GM23338 (cell line): ENCODE results near the gene SURF1. TPM values are rescaled to one million over a fixed set of nuclear protein-coding genes. Genes with fewer than 3 reads are reported as not detected.

Source experiments
- ATAC-seq: fragments of 200-7000 bp; cut with Tn5 transposase; 3 replicates; pipeline ENCODE4 v1.9.1; 2020
- DNase-seq: peaks from one replicate; pipeline ENCODE4 v3.0.0-alpha.2; 2015; ENCODE audit warnings: low spot score
- H2AFZ ChIP-seq: fragments of 200-600 bp; sonication (generic); 2 replicates; pipeline ENCODE4 v1.8.0; 2016; ENCODE audit warnings: antibody characterized with exemption, mild to moderate bottlenecking, moderate library complexity
- H3F3A ChIP-seq: fragments of 200-600 bp; sonication (generic); replicated peaks from 2 replicates; pipeline ENCODE4 v1.8.0; 2017; ENCODE audit warnings: antibody characterized with exemption, mixed run types, low read depth
- H3K27ac ChIP-seq: fragments of 200-600 bp; sonication (generic); 2 replicates; pipeline ENCODE4 v1.6.1; 2016; ENCODE audit warnings: low read depth
- H3K27me3 ChIP-seq: fragments of 200-600 bp; sonication (generic); 2 replicates; pipeline ENCODE4 v1.8.0; 2016; ENCODE audit warnings: mild to moderate bottlenecking, mixed run types, moderate library complexity; ENCODE audit not compliant: insufficient read depth
- H3K36me3 ChIP-seq: fragments of 200-600 bp; sonication (generic); 2 replicates; pipeline ENCODE4 v1.8.0; 2016; ENCODE audit warnings: mild to moderate bottlenecking; ENCODE audit not compliant: insufficient read depth
- H3K4me1 ChIP-seq: fragments of 200-600 bp; sonication (generic); 2 replicates; pipeline ENCODE4 v1.8.0; 2016; ENCODE audit warnings: mild to moderate bottlenecking, moderate library complexity; ENCODE audit not compliant: insufficient read depth
- H3K4me2 ChIP-seq: fragments of 200-600 bp; sonication (generic); 2 replicates; pipeline ENCODE4 v1.7.1; 2017; ENCODE audit warnings: mixed run types
- H3K4me3 ChIP-seq: fragments of 200-600 bp; sonication (generic); 2 replicates; pipeline ENCODE4 v1.6.1; 2016; ENCODE audit warnings: mixed run types
- H3K79me2 ChIP-seq: fragments of 200-600 bp; sonication (generic); replicated peaks from 2 replicates; pipeline ENCODE4 v1.8.0; 2017; ENCODE audit warnings: mild to moderate bottlenecking; ENCODE audit not compliant: insufficient read depth
- H3K9me2 ChIP-seq: fragments of 200-600 bp; sonication (generic); 2 replicates; pipeline ENCODE4 v1.8.0; 2017; ENCODE audit not compliant: insufficient read depth
- H4K20me1 ChIP-seq: fragments of 200-600 bp; sonication (generic); replicated peaks from 2 replicates; pipeline ENCODE4 v1.8.0; 2017; ENCODE audit warnings: mild to moderate bottlenecking; ENCODE audit not compliant: insufficient read depth
- H3K27ac Mint-ChIP-seq: 2 replicates; pipeline ENCODE4 v1.8.0; 2020; ENCODE audit warnings: inconsistent platforms, mild to moderate bottlenecking, moderate library complexity, mixed read lengths
- H3K27me3 Mint-ChIP-seq: 3 replicates; pipeline ENCODE4 v1.8.0; 2022; ENCODE audit warnings: low read depth, mild to moderate bottlenecking, moderate library complexity, mixed read lengths, inconsistent platforms; ENCODE audit not compliant: insufficient read depth, poor library complexity
- H3K36me3 Mint-ChIP-seq: 3 replicates; pipeline ENCODE4 v1.8.0; 2021; ENCODE audit warnings: low read depth, mild to moderate bottlenecking, inconsistent platforms, moderate library complexity, mixed read lengths
- H3K4me1 Mint-ChIP-seq: 3 replicates; pipeline ENCODE4 v1.8.0; 2020; ENCODE audit warnings: mild to moderate bottlenecking, inconsistent platforms, mixed read lengths
- H3K4me3 Mint-ChIP-seq: 3 replicates; pipeline ENCODE4 v1.8.0; 2021; ENCODE audit warnings: moderate library complexity, mild to moderate bottlenecking, inconsistent platforms, mixed read lengths
- H3K9me3 Mint-ChIP-seq: 3 replicates; pipeline ENCODE4 v1.8.0; 2020; ENCODE audit warnings: moderate library complexity, mild to moderate bottlenecking, inconsistent platforms, mixed read lengths
- CREB1 ChIP-seq: fragments of 250-450 bp; sonication (Bioruptor Pico); IDR thresholded peaks from 2 replicates; pipeline ENCODE4 v1.5.0; 2020; ENCODE audit warnings: low read depth, mild to moderate bottlenecking, moderate library complexity
- EZH2 ChIP-seq: fragments of 200-600 bp; sonication (generic); IDR thresholded peaks from one replicate; pipeline ENCODE4 v1.8.0; 2017; ENCODE audit warnings: antibody characterized with exemption, mild to moderate bottlenecking, low read depth; ENCODE audit not compliant: unreplicated experiment
- JUNB ChIP-seq: IDR thresholded peaks from one replicate; pipeline ENCODE4 v1.6.1; 2016; ENCODE audit warnings: antibody characterized with exemption; ENCODE audit not compliant: unreplicated experiment
- POLR2AphosphoS5 ChIP-seq: IDR thresholded peaks from 2 replicates; pipeline ENCODE4 v1.6.1; 2016; ENCODE audit warnings: antibody characterized with exemption, low read depth
- STAT1 ChIP-seq: IDR thresholded peaks from one replicate; pipeline ENCODE4 v1.6.1; 2016; ENCODE audit warnings: antibody characterized with exemption; ENCODE audit not compliant: unreplicated experiment
- ZNF462 ChIP-seq: fragments of 250-450 bp; sonication (Bioruptor Pico); IDR thresholded peaks from 2 replicates; pipeline ENCODE4 v1.5.0; 2020; ENCODE audit warnings: mild to moderate bottlenecking, moderate library complexity
- polyA plus RNA-seq: library from polyadenylated mRNA; unstranded; fragments of >200 nt; fragmentation: Nextera tagmentation; extraction: Ambion mirVana; gene quantifications from 2 replicates; pipeline ENCODE4 v1.2.1, GENCODE V29; 2016
- total RNA-seq: library from RNA; depleted of rRNA; stranded (reverse); fragments of >200 nt; shearing (Covaris generic); gene quantifications from 2 replicates; pipeline ENCODE4 v1.2.3, GENCODE V29; 2014
- TF ChIP-seq, protein P1 (sequence below): IDR thresholded peaks from 2 replicates; pipeline ENCODE4 v1.6.1; 2016; ENCODE audit warnings: antibody characterized with exemption

The SURF1 gene
- total and polyA plus RNA-seq, 2 experiments from 2014 or later = 39.1 to 52.6 TPM

DNA sequence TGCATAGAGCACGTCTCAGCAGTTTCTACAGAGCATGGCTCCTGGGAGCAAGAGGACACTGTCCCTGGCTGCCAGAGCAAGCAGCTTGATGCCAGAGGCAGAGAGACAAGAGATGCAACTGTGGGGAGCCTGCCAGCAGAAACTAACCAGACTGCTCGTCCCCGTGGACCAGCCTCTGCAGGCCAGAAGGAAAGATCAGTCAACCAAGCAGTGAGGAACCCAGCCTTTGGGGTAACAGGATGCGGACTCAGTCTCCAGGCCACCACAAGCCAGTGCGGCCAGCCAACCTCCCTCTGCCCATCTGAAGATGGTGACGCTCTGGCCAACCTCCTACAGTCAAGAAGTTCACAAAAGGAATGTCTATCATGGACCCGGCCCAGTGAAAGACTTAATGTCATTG lies 15.9 kb upstream of the SURF1 start (continued):
- no peak for TF ChIP-seq ZNF462 (CRISPR knock-in tag)

DNA sequence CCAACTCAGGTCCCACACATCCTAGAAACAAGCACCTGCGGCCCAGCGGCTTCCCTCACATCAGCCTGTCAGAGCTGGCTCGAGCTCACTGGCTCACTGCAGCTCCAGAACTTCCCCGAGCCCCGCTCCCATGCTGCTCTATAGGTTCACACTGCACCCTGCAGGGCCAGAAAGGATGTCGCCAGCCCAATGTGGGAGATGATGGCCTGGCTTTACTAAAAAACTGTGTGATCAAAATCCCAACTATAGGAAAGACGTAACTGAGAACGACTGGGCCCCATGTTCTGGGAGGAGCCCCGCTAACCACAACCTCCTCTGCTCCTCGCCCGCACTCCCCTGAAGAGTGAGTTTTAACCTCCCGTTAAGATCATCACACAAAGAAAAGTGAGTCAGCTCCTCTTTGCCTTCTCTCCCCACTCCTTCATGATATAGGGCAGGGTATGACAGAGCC lies 15.0 kb upstream of the SURF1 start:
- peaks cover 11% of the 10 kb centered on the region for H3K27me3 Mint-ChIP-seq
- H3K27ac Mint-ChIP-seq = no peak overlapping the region; the same call in 1 of the 2 replicates
- Histone ChIP-seq H3K36me3 (peaks cover 7% of the 10 kb centered on the region), H3K9me2 (no peaks in the 10 kb centered on the region), H3K4me1 (peaks cover 6% of the 10 kb centered on the region; the same call in 1 of the 2 replicates), H3K27ac (no peak overlapping the region), H3K4me2 (no peak overlapping the region), H3F3A (no peaks in the 10 kb centered on the region), H4K20me1 (peaks cover 71% of the 10 kb centered on the region), H2AFZ (no peak overlapping the region), H3K79me2 (peaks cover 87% of the 10 kb centered on the region), H3K4me3 (no peak overlapping the region), H3K27me3 (no peaks in the 10 kb centered on the region)
- H3K4me1 Mint-ChIP-seq = peaks cover 18% of the 10 kb centered on the region
- no peak for ATAC-seq
- no peaks in the 10 kb centered on the region for H3K9me3 Mint-ChIP-seq
- no peak overlapping the region; the same call in 2 of the 3 replicates for H3K4me3 Mint-ChIP-seq
- DNase-seq = no peak
- peaks cover 47% of the 10 kb centered on the region for H3K36me3 Mint-ChIP-seq
- TF ChIP-seq JUNB (no peak), STAT1 (no peak), ZNF462 (CRISPR knock-in tag) (no peak), CREB1 (CRISPR knock-in tag) (no peak), EZH2 (no peak), POLR2AphosphoS5 (no peak)
- TF ChIP-seq, protein P1, sequence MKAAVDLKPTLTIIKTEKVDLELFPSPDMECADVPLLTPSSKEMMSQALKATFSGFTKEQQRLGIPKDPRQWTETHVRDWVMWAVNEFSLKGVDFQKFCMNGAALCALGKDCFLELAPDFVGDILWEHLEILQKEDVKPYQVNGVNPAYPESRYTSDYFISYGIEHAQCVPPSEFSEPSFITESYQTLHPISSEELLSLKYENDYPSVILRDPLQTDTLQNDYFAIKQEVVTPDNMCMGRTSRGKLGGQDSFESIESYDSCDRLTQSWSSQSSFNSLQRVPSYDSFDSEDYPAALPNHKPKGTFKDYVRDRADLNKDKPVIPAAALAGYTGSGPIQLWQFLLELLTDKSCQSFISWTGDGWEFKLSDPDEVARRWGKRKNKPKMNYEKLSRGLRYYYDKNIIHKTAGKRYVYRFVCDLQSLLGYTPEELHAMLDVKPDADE = no peak
